HG02759 (cell line): ENCODE results near the gene CGN.
A peak's percentile ranks its signal among the peaks of the same experiment; 100 is the strongest.

Experiments used
- ATAC-seq: cut with Tn5 transposase; IDR thresholded peaks from one replicate; pipeline ENCODE4 v1.9.1; 2021; ENCODE audit warnings: mild to moderate bottlenecking, moderate library complexity; ENCODE audit not compliant: unreplicated experiment

Gene CGN

GRCh38 chr1:151499365-151499764 lies 11.8 kb upstream of the CGN start:
- no peak for ATAC-seq

- no peak for ATAC-seq
These were observed 11.3 kb upstream of the CGN start for GRCh38 chr1:151499930-151500329.

GRCh38 chr1:151501474-151501873 lies 9.7 kb upstream of the CGN start:
- ATAC-seq = no peak

DNA sequence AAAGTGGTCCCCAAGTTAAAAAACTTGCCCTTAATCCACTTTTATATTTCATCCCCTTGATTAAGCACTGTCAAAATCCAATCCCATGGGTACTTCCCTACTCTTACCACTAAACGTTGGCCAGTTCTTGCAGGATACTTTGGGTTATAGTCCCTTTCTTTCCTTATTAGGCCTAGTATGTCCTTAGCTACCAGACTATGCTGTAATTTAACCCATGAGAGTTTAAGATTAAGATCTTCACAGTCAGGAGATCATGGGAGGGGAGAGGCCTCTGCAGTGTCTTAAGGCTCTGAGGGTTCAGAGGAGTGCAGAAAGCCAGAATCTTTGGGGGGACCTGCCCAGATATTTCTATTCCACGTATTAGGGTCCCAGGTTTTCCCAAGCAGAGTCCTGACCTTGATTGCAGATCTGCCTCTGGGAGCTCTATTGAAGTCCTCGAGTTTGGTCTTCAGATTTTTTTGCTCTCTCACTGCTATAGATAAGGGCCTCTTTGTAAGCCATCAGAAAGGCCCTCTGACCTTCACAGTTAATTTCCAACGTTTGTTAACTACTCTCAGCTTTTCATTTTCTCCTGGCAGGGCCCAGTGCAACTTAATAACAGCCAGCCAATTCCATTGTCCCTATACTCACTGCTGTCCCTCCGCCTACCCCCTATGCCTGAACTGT lies 9.0 kb upstream of the CGN start:
- ATAC-seq = no peak

DNA sequence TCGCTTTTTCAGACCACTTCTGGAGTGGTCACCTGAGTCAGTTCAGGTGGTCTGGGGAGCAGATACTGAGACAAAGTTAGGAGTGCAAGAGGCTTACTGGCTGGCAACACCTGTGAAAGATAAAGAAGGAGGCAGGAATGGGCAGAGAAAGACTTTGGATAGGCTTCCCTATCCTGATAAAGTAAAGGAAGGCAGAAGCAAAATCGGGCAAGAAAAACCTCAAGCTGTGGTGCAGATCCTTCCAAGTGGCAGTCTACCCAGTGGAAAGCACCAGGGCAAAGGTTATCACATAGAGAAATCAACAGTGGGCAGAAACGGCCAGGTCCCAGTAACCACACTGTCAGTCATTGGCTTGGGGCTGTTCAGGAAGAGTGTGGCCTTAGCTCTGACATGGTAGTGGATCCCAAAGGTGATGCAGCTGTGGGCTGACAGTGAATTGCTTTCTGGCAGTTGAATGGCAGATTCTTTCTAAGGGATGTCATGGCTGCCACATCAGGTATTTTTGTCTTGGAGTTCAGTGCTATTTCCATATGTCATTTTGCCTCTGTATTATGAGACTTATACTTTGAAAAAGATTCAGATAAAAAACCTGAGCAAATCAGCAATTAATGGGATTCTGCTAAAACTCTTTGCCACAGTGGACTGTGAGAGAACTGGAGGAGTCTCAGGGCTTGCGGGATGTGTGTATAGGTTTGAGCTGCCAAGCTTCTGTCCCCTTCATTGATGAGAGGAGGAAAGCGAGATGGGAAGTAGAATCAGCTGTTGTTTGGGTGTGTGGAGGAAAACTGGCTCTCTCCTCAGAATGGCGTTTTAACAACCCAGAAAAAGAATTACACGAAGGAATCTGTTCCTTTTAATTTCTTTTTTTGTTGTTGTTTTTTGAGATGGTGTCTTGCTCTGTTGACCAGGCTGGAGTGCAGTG lies 8.1 kb upstream of the CGN start:
- no peak for ATAC-seq

DNA sequence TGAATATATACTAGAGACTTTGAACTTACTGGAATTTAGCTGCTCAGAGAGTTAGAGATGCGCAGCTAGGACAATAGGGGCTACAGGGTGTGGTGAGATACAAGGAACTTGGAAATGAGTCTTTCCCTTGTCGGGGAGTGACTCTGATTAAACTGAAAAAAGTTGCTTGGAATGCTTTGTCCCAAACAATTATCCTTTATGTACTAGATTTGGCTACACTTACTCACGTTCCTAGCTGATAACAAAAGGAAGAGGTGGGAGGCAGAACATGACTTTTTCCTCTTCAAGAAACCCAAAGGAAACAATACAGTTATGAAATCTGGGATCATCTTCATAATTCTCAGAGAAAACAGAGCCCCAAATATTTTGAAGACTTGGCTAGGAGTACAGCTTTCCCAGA lies 6.9 kb upstream of the CGN start:
- ATAC-seq = no peak

GRCh38 chr1:151504759-151505158 lies 6.4 kb upstream of the CGN start:
- no peak for ATAC-seq

GRCh38 chr1:151508833-151509232 lies 2.4 kb upstream of the CGN start:
- ATAC-seq = no peak

GRCh38 chr1:151509350-151510019 lies 1.7 kb upstream of the CGN start:
- no peak for ATAC-seq

GRCh38 chr1:151510020-151510405 lies 1.2 kb upstream of the CGN start:
- no peak for ATAC-seq

- no peak for ATAC-seq
These were observed 602 bp upstream of the CGN start for GRCh38 chr1:151510614-151510956.

DNA sequence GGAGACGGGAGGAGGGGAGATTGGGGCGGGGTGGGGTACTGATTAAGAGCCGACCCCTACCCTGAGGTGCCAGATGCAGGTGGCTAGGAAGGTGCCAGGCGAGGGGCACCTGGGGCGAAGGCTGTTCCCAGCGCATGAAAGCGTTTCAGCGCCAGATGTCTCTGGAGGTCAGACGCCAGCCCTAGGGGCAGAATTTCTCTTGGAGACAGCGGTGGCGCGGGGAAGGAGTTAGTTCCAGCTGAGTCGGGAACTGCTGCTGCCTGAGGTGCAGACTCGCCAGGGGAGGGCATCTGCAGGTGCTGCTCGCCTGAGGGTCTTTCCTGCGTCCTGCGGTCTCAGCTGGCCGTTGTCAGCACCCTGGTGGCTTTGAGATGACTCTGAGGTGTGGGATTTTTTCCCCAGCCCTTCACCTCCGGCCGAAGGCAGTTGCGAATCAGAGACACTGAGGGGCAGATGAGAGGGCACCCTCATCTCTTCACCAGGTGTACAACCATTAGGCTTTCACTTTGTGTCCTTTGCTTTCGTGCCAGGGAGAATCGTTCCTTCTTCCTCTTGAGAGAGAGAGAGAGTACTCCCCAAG lies 539 bp downstream of the CGN start:
- ATAC-seq = peak; percentile 13

- no peak for ATAC-seq
These were observed 1.1 kb downstream of the CGN start for GRCh38 chr1:151512326-151512725.

DNA sequence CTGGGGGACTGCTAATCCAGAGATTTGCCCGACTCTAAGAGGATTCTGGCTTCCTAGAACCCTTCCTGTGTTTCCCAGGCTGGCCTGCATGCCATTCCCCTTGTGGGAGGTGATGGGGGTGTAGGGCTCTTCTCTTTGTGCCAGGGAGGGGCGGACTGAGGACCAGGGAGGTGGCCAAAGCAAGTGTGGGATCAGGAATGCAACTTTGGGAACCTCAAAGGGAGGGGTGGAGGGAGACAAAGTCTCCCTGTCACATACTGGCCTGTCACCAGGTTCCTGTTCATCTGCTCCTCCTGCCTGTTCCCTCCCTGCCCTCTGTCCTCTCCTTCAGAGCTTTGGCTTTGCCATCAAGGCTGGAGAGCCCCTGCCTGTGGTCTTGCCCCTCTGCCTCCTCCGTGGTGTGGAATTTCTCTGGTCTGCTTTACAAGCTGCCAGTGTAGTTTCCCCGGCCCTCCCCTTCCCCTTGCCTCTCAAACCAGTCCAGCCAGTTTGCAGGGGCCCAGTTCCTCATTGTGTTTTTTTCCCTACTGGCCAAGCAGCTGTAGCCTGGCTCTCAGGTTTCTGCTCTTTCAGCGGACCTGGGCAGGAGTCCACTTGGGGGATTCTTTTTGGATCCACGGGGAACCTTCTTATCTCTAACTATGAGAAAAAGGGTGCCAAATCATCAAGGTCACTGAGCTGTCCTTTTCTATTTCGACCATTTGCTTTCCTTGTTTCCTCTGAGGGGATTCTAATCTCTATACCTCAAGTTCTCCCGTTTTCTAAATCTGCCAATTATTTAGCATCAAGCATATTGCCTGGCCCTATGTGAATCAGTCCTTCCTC lies 1.8 kb downstream of the CGN start:
- ATAC-seq = no peak

- ATAC-seq = no peak
These were observed 2.5 kb downstream of the CGN start for GRCh38 chr1:151513626-151514121.

GRCh38 chr1:151514366-151514765 lies 3.2 kb downstream of the CGN start:
- ATAC-seq = no peak

GRCh38 chr1:151515265-151515664 lies 4.1 kb downstream of the CGN start:
- no peak for ATAC-seq

DNA sequence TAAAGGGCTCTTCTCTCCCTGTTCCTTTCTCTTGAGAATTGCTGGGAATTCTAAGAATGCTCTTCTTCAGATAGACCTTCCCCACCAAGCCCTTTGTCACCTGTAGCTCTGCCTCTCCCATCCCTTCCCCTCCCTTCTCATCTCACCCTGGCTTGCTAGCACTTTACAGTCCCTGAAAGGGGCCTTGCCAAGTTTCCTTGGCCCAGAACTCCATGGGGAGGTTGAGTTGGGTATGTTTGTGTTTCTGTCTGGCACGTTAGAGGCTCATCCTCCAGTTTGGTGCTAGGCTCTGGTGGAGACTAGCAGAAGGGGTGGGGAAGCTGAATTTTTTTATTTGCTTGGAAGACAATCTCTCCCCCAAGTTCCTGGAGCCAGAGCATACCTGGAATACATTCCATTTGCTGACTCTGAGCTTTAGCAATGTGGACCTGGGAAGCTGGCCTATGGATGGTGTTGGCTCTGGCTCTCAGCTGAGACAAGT lies 4.9 kb downstream of the CGN start:
- no peak for ATAC-seq

- ATAC-seq = no peak
These were observed 7.2 kb downstream of the CGN start for GRCh38 chr1:151518431-151518830.

GRCh38 chr1:151518936-151519335 lies 7.7 kb downstream of the CGN start:
- ATAC-seq = no peak
